Hindlimb muscle (tissue), 1 donor: ENCODE measurements around the gene ARFGEF2. TPM values are rescaled to one million over a fixed set of nuclear protein-coding genes. Genes with fewer than 3 reads are reported as not detected.
A peak's percentile ranks its signal among the peaks of the same experiment; 100 is the strongest.
"Not testable (repeated sequence)": the region's sequence is repeated elsewhere in the genome, so short reads cannot be mapped to it uniquely, and the experiment has no call there.

ENCODE experiments used
- DNase-seq: peaks from one replicate; pipeline ENCODE4 v3.0.0-alpha.2; 2013
- polyA plus RNA-seq: library from polyadenylated mRNA; unstranded; fragments of 120-200 nt; gene quantifications from one replicate; pipeline ENCODE4 v1.2.1, GENCODE V29; 2013; ENCODE audit not compliant: insufficient read length

The ARFGEF2 gene
- polyA plus RNA-seq, 1 donor = 13.7 TPM

GRCh38 chr20:48956052-48956451, 34.5 kb downstream of the ARFGEF2 start:
- DNase-seq = no peak

GRCh38 chr20:48957053-48957481, 35.6 kb downstream of the ARFGEF2 start:
- no peak for DNase-seq

- DNase-seq = no peak
Observed at GRCh38 chr20:48957533-48957932, 36.0 kb downstream of the ARFGEF2 start.

GRCh38 chr20:48958743-48959142, 37.2 kb downstream of the ARFGEF2 start:
- no peak for DNase-seq

GRCh38 chr20:48959899-48960550, 38.5 kb downstream of the ARFGEF2 start:
- DNase-seq = no peak

- no peak for DNase-seq
Observed at GRCh38 chr20:48962421-48962820, 40.9 kb downstream of the ARFGEF2 start.

- no peak for DNase-seq
Observed at GRCh38 chr20:48962976-48963771, 41.7 kb downstream of the ARFGEF2 start.

GRCh38 chr20:48965189-48965910, 43.8 kb downstream of the ARFGEF2 start:
- DNase-seq = no peak

- peak; percentile 34 for DNase-seq
Observed at GRCh38 chr20:48970681-48971365, 49.3 kb downstream of the ARFGEF2 start.

- DNase-seq = no peak
Observed at GRCh38 chr20:48971956-48972355, 50.4 kb downstream of the ARFGEF2 start.

- no peak for DNase-seq
Observed at GRCh38 chr20:48972816-48973215, 51.3 kb downstream of the ARFGEF2 start.

GRCh38 chr20:48975955-48976354, 54.4 kb downstream of the ARFGEF2 start:
- no peak for DNase-seq

- not testable (repeated sequence) for DNase-seq
Observed at GRCh38 chr20:48979980-48980379, 58.5 kb downstream of the ARFGEF2 start.

GRCh38 chr20:48983423-48984400, 62.2 kb downstream of the ARFGEF2 start:
- DNase-seq = no peak

GRCh38 chr20:48984575-48985219, 63.2 kb downstream of the ARFGEF2 start:
- DNase-seq = no peak

GRCh38 chr20:48986899-48987298, 65.4 kb downstream of the ARFGEF2 start:
- no peak for DNase-seq

GRCh38 chr20:48990467-48990866, 69.0 kb downstream of the ARFGEF2 start:
- DNase-seq = no peak

- DNase-seq = no peak
Observed at GRCh38 chr20:48995589-48995988, 74.1 kb downstream of the ARFGEF2 start.

GRCh38 chr20:48999890-49000870, 78.7 kb downstream of the ARFGEF2 start:
- peak; percentile 15 for DNase-seq

- DNase-seq = no peak
Observed at GRCh38 chr20:49001741-49002140, 80.2 kb downstream of the ARFGEF2 start.
